Gastrocnemius medialis (tissue), 4 donors: ENCODE data around the gene PROS1.

Experiments
- CTCF ChIP-seq, 5 experiments: fragments of 450-650 bp in 3 of 5; fragments of 200-600 bp in 2 of 5; sonication (generic) in 2 of 5; IDR thresholded peaks in 4 of 5; conservative IDR thresholded peaks in 1 of 5; 1 replicate in 4 of 5; 2 replicates in 1 of 5; pipeline ENCODE4 v1.5.1; 2016 to 2019; ENCODE audit warnings: antibody characterized with exemption in 5 of 5, mild to moderate bottlenecking in 3 of 5, moderate library complexity in 3 of 5
- POLR2A ChIP-seq, 2 donors: fragments of 450-650 bp; IDR thresholded peaks; one replicate each; pipeline ENCODE4 v1.6.1; 2017; ENCODE audit warnings: antibody characterized with exemption in 2 of 2, mild to moderate bottlenecking in 2 of 2, moderate library complexity in 2 of 2

- TF ChIP-seq CTCF (IDR thresholded peaks at IDR 0.05 in 4 of 5, conservative IDR thresholded peaks at IDR 0.05 in 1 of 5) (no peak), POLR2A (IDR thresholded peaks at IDR 0.05) (no peak)
Measured at GRCh38 chr3:93906245-93906644, 67.5 kb downstream of the PROS1 start.
